ENCODE results near the gene ADGRV1. TPM values are rescaled to one million over a fixed set of nuclear protein-coding genes. Genes with fewer than 3 reads are reported as not detected.

The ADGRV1 gene
- total and polyA plus RNA-seq, 2 donors: 2.2 to 5.1 TPM

DNA sequence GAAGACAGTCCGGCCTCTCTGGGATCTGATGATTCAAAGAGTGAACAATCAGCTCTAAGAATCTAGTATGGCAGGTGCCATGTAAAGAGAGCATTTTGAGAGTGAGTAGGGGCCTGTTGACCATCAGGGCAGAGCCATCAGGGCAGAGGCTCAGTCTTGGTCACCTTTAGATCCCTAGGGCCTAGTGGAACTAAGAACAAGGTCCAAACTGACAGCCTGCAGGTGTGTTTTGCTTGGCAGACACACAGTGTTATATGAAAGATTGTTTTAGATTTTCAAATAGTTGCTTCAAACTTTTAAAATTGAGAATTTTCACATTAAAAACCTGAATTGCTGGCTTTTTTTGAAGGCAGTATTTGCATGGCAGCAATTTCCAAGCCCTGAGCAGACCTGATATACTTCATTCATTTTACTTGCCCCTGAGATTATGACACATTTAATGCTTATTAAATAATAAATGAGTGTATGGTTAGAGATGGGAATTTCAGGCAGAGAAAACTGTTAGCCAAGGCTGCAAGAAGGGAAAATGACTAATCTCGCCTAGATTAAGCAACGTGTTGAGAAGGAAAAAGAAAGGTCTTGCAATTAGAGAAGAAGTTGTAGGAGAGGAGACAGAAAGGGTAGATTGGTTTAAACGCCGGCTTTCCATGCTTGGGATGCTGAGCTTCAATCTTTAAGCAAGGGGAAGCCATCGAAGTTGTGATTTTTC lies 544.9 kb downstream of the ADGRV1 start:
- no peak for DNase-seq (ENCODE audit: low read depth in 6 of 9, low spot score in 9 of 9)
- Histone ChIP-seq H3K27me3 (ENCODE audit: control insufficient read depth in 2 of 2, insufficient read depth in 1 of 2, low read length in 1 of 2) (no peaks in the 10 kb centered on the region), H3K27ac (ENCODE audit: low read depth in 1 of 2, low read length in 1 of 2) (no peak overlapping the region), H3K36me3 (ENCODE audit: control insufficient read depth in 2 of 2, insufficient read depth in 2 of 2, low read length in 1 of 2) (no peaks in the 10 kb centered on the region), H3K9me3 (ENCODE audit: control insufficient read depth in 2 of 2, insufficient read depth in 1 of 2, low read length in 1 of 2) (no peaks in the 10 kb centered on the region), H3K4me1 (ENCODE audit: control insufficient read depth in 2 of 2, insufficient read depth in 2 of 2, low read length in 2 of 2) (no peaks in the 10 kb centered on the region), H3K4me3 (ENCODE audit: low read length in 2 of 2) (no peak overlapping the region)
- 95% methylated on average over 6 of the region's 6 CpGs for WGBS

- Histone ChIP-seq H3K27me3 (ENCODE audit: control insufficient read depth in 2 of 2, insufficient read depth in 1 of 2, low read length in 1 of 2) (no peaks in the 10 kb centered on the region), H3K4me1 (ENCODE audit: control insufficient read depth in 2 of 2, insufficient read depth in 2 of 2, low read length in 2 of 2) (no peaks in the 10 kb centered on the region), H3K4me3 (ENCODE audit: low read length in 2 of 2) (no peak overlapping the region), H3K9me3 (ENCODE audit: control insufficient read depth in 2 of 2, insufficient read depth in 1 of 2, low read length in 1 of 2) (no peaks in the 10 kb centered on the region), H3K36me3 (ENCODE audit: control insufficient read depth in 2 of 2, insufficient read depth in 2 of 2, low read length in 1 of 2) (no peaks in the 10 kb centered on the region), H3K27ac (ENCODE audit: low read depth in 1 of 2, low read length in 1 of 2) (no peak overlapping the region)
- DNase-seq (ENCODE audit: low read depth in 6 of 9, low spot score in 9 of 9): no peak
- WGBS: 99% methylated on average over 1 of the region's 1 CpG
Observed at GRCh38 chr5:91104062-91104448, 545.5 kb downstream of the ADGRV1 start.

GRCh38 chr5:91106842-91107511 lies 548.4 kb downstream of the ADGRV1 start:
- Histone ChIP-seq H3K36me3 (ENCODE audit: control insufficient read depth in 2 of 2, insufficient read depth in 2 of 2, low read length in 1 of 2) (no peaks in the 10 kb centered on the region), H3K4me1 (ENCODE audit: control insufficient read depth in 2 of 2, insufficient read depth in 2 of 2, low read length in 2 of 2) (no peaks in the 10 kb centered on the region), H3K27me3 (ENCODE audit: control insufficient read depth in 2 of 2, insufficient read depth in 1 of 2, low read length in 1 of 2) (no peaks in the 10 kb centered on the region), H3K4me3 (ENCODE audit: low read length in 2 of 2) (no peak overlapping the region), H3K9me3 (ENCODE audit: control insufficient read depth in 2 of 2, insufficient read depth in 1 of 2, low read length in 1 of 2) (no peaks in the 10 kb centered on the region), H3K27ac (ENCODE audit: low read depth in 1 of 2, low read length in 1 of 2) (no peak overlapping the region)
- 94% methylated on average over 8 of the region's 8 CpGs for WGBS
- DNase-seq (ENCODE audit: low read depth in 6 of 9, low spot score in 9 of 9): no peak

- no peak overlapping the region for H3K27ac ChIP-seq (ENCODE audit: low read depth in 1 of 2, low read length in 1 of 2)
- no peak overlapping the region for H3K4me3 ChIP-seq (ENCODE audit: low read length in 2 of 2)
- H3K36me3 ChIP-seq (ENCODE audit: control insufficient read depth in 2 of 2, insufficient read depth in 2 of 2, low read length in 1 of 2): no peaks in the 10 kb centered on the region
- DNase-seq (ENCODE audit: low read depth in 6 of 9, low spot score in 9 of 9): no peak
- H3K27me3 ChIP-seq (ENCODE audit: control insufficient read depth in 2 of 2, insufficient read depth in 1 of 2, low read length in 1 of 2): no peaks in the 10 kb centered on the region
- no peaks in the 10 kb centered on the region for H3K4me1 ChIP-seq (ENCODE audit: control insufficient read depth in 2 of 2, insufficient read depth in 2 of 2, low read length in 2 of 2)
- no peaks in the 10 kb centered on the region for H3K9me3 ChIP-seq (ENCODE audit: control insufficient read depth in 2 of 2, insufficient read depth in 1 of 2, low read length in 1 of 2)
- WGBS: 95% methylated on average over 1 of the region's 1 CpG
Observed at GRCh38 chr5:91109634-91110033, 551.0 kb downstream of the ADGRV1 start.

- Histone ChIP-seq H3K27me3 (ENCODE audit: control insufficient read depth in 2 of 2, insufficient read depth in 1 of 2, low read length in 1 of 2) (no peaks in the 10 kb centered on the region), H3K4me1 (ENCODE audit: control insufficient read depth in 2 of 2, insufficient read depth in 2 of 2, low read length in 2 of 2) (no peaks in the 10 kb centered on the region), H3K36me3 (ENCODE audit: control insufficient read depth in 2 of 2, insufficient read depth in 2 of 2, low read length in 1 of 2) (no peaks in the 10 kb centered on the region), H3K27ac (ENCODE audit: low read depth in 1 of 2, low read length in 1 of 2) (no peak overlapping the region), H3K4me3 (ENCODE audit: low read length in 2 of 2) (no peak overlapping the region), H3K9me3 (ENCODE audit: control insufficient read depth in 2 of 2, insufficient read depth in 1 of 2, low read length in 1 of 2) (no peaks in the 10 kb centered on the region)
- WGBS: 88% methylated on average over 5 of the region's 5 CpGs
- DNase-seq (ENCODE audit: low read depth in 6 of 9, low spot score in 9 of 9): no peak
Observed at GRCh38 chr5:91110686-91111085, 552.1 kb downstream of the ADGRV1 start.

DNA sequence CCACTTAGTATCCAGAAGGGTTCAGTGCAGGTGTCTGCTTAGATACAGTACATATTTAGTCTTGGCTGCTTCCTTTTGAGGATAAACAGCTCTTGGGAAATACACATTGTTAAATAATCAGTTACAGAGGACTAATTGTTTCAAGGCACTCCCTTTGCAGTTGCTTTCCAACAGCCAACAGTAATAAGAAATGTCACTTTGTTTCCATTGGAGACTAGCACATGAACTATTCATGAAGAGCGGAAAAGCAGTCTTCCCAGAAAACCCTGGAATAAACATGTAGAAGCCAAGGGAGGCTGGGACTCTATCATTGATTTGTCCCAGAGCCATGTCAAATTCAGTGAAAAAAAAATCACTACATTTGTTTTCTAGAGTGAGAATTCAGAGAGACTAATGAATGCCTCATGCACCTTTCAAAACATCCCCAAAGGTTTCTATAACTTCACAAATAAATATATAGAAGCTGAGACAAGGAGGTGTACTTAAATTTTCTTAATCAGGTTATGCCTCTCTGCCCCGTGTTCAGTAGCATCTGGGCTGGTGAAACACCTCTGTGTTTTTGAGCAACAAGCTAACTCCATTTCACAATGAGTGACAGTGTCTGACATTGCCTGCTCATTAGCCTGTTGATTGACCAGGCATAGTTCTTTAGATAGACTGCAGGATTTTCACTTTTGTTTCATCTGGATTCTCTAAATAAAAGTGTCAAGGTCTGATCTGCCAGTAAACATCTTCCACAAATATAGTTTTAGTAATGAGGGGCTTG lies 553.1 kb downstream of the ADGRV1 start:
- no peak overlapping the region for H3K27ac ChIP-seq (ENCODE audit: low read depth in 1 of 2, low read length in 1 of 2)
- no peaks in the 10 kb centered on the region for H3K4me1 ChIP-seq (ENCODE audit: control insufficient read depth in 2 of 2, insufficient read depth in 2 of 2, low read length in 2 of 2)
- H3K27me3 ChIP-seq (ENCODE audit: control insufficient read depth in 2 of 2, insufficient read depth in 1 of 2, low read length in 1 of 2): no peaks in the 10 kb centered on the region
- H3K36me3 ChIP-seq (ENCODE audit: control insufficient read depth in 2 of 2, insufficient read depth in 2 of 2, low read length in 1 of 2): no peaks in the 10 kb centered on the region
- 93% methylated on average over 2 of the region's 2 CpGs for WGBS
- DNase-seq (ENCODE audit: low read depth in 6 of 9, low spot score in 9 of 9): no peak
- H3K9me3 ChIP-seq (ENCODE audit: control insufficient read depth in 2 of 2, insufficient read depth in 1 of 2, low read length in 1 of 2): no peaks in the 10 kb centered on the region
- no peak overlapping the region for H3K4me3 ChIP-seq (ENCODE audit: low read length in 2 of 2)

DNA sequence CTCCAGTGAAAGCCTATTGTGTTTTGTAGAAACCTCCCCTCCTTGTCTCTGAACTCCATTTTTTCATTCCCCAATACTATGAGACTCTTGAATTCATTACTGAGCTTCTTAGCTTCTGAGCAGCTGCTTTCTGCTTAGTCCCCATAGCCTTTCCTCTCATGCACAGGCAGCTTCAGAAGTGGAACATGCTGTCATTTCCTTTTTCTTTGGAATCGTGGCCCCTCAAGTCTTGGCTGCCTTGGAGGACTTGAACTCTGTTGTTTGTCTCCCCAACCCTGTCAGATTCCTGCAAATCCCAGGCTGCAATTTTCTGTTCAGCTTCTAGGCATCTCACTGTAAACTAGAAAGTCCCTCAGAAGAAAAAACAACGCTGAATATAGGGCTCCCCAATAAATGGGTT lies 556.1 kb downstream of the ADGRV1 start:
- Histone ChIP-seq H3K4me1 (ENCODE audit: control insufficient read depth in 2 of 2, insufficient read depth in 2 of 2, low read length in 2 of 2) (no peaks in the 10 kb centered on the region), H3K36me3 (ENCODE audit: control insufficient read depth in 2 of 2, insufficient read depth in 2 of 2, low read length in 1 of 2) (no peaks in the 10 kb centered on the region), H3K27me3 (ENCODE audit: control insufficient read depth in 2 of 2, insufficient read depth in 1 of 2, low read length in 1 of 2) (no peaks in the 10 kb centered on the region), H3K4me3 (ENCODE audit: low read length in 2 of 2) (no peak overlapping the region), H3K9me3 (ENCODE audit: control insufficient read depth in 2 of 2, insufficient read depth in 1 of 2, low read length in 1 of 2) (no peaks in the 10 kb centered on the region), H3K27ac (ENCODE audit: low read depth in 1 of 2, low read length in 1 of 2) (no peak overlapping the region)
- DNase-seq (ENCODE audit: low read depth in 6 of 9, low spot score in 9 of 9): no peak
- WGBS: 63% methylated on average over 2 of the region's 2 CpGs

DNA sequence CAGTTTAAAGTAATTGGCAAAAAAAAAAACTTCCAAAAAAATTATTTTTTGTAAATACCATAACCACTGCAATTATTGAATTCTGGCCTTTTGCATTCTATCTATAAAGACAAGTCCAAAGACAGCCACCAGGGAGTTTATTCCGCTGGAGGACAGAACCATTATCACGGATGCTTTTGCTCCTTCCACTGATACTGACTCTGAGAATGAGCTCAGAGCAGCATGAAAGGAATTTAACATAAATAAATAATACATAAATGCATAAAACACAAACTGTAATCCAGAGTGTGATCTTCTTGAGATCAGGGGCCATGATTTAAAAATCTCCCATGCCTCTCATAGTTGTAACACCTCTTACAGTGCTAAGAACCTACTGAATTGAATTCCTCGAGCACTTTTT lies 559.8 kb downstream of the ADGRV1 start:
- H3K36me3 ChIP-seq (ENCODE audit: control insufficient read depth in 2 of 2, insufficient read depth in 2 of 2, low read length in 1 of 2): no peaks in the 10 kb centered on the region
- H3K27ac ChIP-seq (ENCODE audit: low read depth in 1 of 2, low read length in 1 of 2): no peak overlapping the region
- 96% methylated on average over 3 of the region's 3 CpGs for whole genome bisulfite sequencing

DNA sequence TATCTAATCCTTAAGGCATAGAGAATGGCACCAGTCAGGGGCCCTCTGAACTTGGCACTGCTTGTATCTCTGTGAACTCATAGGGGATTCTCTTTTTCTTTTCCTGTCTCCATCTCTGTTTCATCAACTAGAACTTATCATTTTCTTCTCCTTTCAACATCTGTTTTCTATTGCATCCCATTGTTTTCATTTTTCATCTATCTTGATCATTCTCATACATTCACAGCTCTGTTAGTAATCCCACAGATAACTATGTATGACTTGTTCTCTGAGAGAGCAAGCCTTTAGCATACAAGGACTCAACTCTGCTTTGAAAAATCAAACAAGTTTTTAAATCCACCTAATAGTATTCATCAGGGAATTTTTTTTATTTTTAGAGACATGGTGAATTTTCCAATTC lies 560.2 kb downstream of the ADGRV1 start:
- H3K4me1 ChIP-seq (ENCODE audit: control insufficient read depth in 2 of 2, insufficient read depth in 2 of 2, low read length in 2 of 2): no peaks in the 10 kb centered on the region
- H3K9me3 ChIP-seq (ENCODE audit: control insufficient read depth in 2 of 2, insufficient read depth in 1 of 2, low read length in 1 of 2): no peaks in the 10 kb centered on the region
- no peak for DNase-seq (ENCODE audit: low read depth in 6 of 9, low spot score in 9 of 9)
- H3K27me3 ChIP-seq (ENCODE audit: control insufficient read depth in 2 of 2, insufficient read depth in 1 of 2, low read length in 1 of 2): no peaks in the 10 kb centered on the region
- no peaks in the 10 kb centered on the region for H3K36me3 ChIP-seq (ENCODE audit: control insufficient read depth in 2 of 2, insufficient read depth in 2 of 2, low read length in 1 of 2)
- no peak overlapping the region for H3K4me3 ChIP-seq (ENCODE audit: low read length in 2 of 2)
- H3K27ac ChIP-seq (ENCODE audit: low read depth in 1 of 2, low read length in 1 of 2): no peak overlapping the region

More for the DNA sequence above, 559.8 kb downstream of the ADGRV1 start:
- Histone ChIP-seq H3K4me1 (ENCODE audit: control insufficient read depth in 2 of 2, insufficient read depth in 2 of 2, low read length in 2 of 2) (no peaks in the 10 kb centered on the region), H3K4me3 (ENCODE audit: low read length in 2 of 2) (no peak overlapping the region), H3K9me3 (ENCODE audit: control insufficient read depth in 2 of 2, insufficient read depth in 1 of 2, low read length in 1 of 2) (no peaks in the 10 kb centered on the region), H3K27me3 (ENCODE audit: control insufficient read depth in 2 of 2, insufficient read depth in 1 of 2, low read length in 1 of 2) (no peaks in the 10 kb centered on the region)
- no peak for DNase-seq (ENCODE audit: low read depth in 6 of 9, low spot score in 9 of 9)
